ENCODE results near the gene GTF2F2. TPM values are rescaled to one million over a fixed set of nuclear protein-coding genes. Genes with fewer than 3 reads are reported as not detected.

Gene GTF2F2
- total RNA-seq, 1 donor from 2014 or later, result 60.1 TPM

GRCh38 chr13:45122941-45123340 lies 2.6 kb downstream of the GTF2F2 start:
- DNase-seq (ENCODE audit: low read depth), result no peak

GRCh38 chr13:45132369-45133064 lies 12.2 kb downstream of the GTF2F2 start:
- no peak for DNase-seq (ENCODE audit: low read depth)

GRCh38 chr13:45133396-45134118 lies 13.2 kb downstream of the GTF2F2 start:
- no peak for DNase-seq (ENCODE audit: low read depth)

- no peak for DNase-seq (ENCODE audit: low read depth)
Measured at GRCh38 chr13:45136741-45137504, 16.6 kb downstream of the GTF2F2 start.

GRCh38 chr13:45137526-45137925 lies 17.2 kb downstream of the GTF2F2 start:
- DNase-seq (ENCODE audit: low read depth), result no peak

GRCh38 chr13:45138282-45138681 lies 18.0 kb downstream of the GTF2F2 start:
- peak; percentile 90 for DNase-seq (ENCODE audit: low read depth)

- DNase-seq (ENCODE audit: low read depth), result no peak
Measured at GRCh38 chr13:45141369-45141768, 21.1 kb downstream of the GTF2F2 start.

GRCh38 chr13:45142440-45143345 lies 22.4 kb downstream of the GTF2F2 start:
- peak; percentile 89 for DNase-seq (ENCODE audit: low read depth)

GRCh38 chr13:45143346-45143751 lies 23.0 kb downstream of the GTF2F2 start:
- DNase-seq (ENCODE audit: low read depth), result no peak

GRCh38 chr13:45149964-45150363 lies 29.7 kb downstream of the GTF2F2 start:
- DNase-seq (ENCODE audit: low read depth), result no peak

- DNase-seq (ENCODE audit: low read depth), result no peak
Measured at GRCh38 chr13:45156565-45157361, 36.5 kb downstream of the GTF2F2 start.

GRCh38 chr13:45162194-45162593 lies 41.9 kb downstream of the GTF2F2 start:
- DNase-seq (ENCODE audit: low read depth), result peak; percentile 58

- DNase-seq (ENCODE audit: low read depth), result peak; percentile 99
Measured at GRCh38 chr13:45162821-45163220, 42.5 kb downstream of the GTF2F2 start.

- no peak for DNase-seq (ENCODE audit: low read depth)
Measured at GRCh38 chr13:45166858-45167257, 46.5 kb downstream of the GTF2F2 start.

- DNase-seq (ENCODE audit: low read depth), result peak; percentile 99
Measured at GRCh38 chr13:45167611-45168554, 47.6 kb downstream of the GTF2F2 start.

- DNase-seq (ENCODE audit: low read depth), result no peak
Measured at GRCh38 chr13:45168555-45168930, 48.2 kb downstream of the GTF2F2 start.

GRCh38 chr13:45174478-45174877 lies 54.2 kb downstream of the GTF2F2 start:
- DNase-seq (ENCODE audit: low read depth), result no peak

GRCh38 chr13:45178349-45179162 lies 58.2 kb downstream of the GTF2F2 start:
- DNase-seq (ENCODE audit: low read depth), result peak; percentile 93

GRCh38 chr13:45179428-45179827 lies 59.1 kb downstream of the GTF2F2 start:
- peak; percentile 80 for DNase-seq (ENCODE audit: low read depth)

Measured in renal cortical epithelial cell (primary cell).